GM12878 (cell line): ENCODE results near the gene PDGFD.

Experiments
- CTCF ChIP-seq, 3 experiments: IDR thresholded peaks in 2 of 3; conservative IDR thresholded peaks in 1 of 3; 2 replicates each; pipeline ENCODE4 v1.5.1; 2011; ENCODE audit warnings: low read depth in 3 of 3, low read length in 3 of 3, mild to moderate bottlenecking in 3 of 3, control low read depth in 2 of 3, moderate library complexity in 2 of 3, inconsistent platforms in 1 of 3, mixed read lengths in 1 of 3; ENCODE audit not compliant: control insufficient read depth in 2 of 3, insufficient read depth in 1 of 3; ENCODE audit errors: extremely low read depth in 1 of 3
- EP300 ChIP-seq, 2 experiments: fragments of 150-350 bp in 1 of 2; IDR thresholded peaks; 2 replicates each; pipeline ENCODE4 v1.6.1; 2011 to 2012; ENCODE audit warnings: low read depth in 2 of 2, low read length in 2 of 2, borderline replicate concordance in 1 of 2, improper control_type of control experiment in 1 of 2, inconsistent platforms in 1 of 2; ENCODE audit not compliant: control insufficient read depth in 1 of 2
- EZH2 ChIP-seq: IDR thresholded peaks from 2 replicates; pipeline ENCODE4 v1.6.1; 2012; ENCODE audit warnings: low read depth, mild to moderate bottlenecking, control low read depth, inconsistent platforms, low read length, borderline replicate concordance; ENCODE audit not compliant: control insufficient read depth
- IKZF2 ChIP-seq, 2 experiments: fragments of 450-650 bp; IDR thresholded peaks; 2 replicates each; pipeline ENCODE4 v1.6.1; 2017; ENCODE audit warnings: mild to moderate bottlenecking in 2 of 2, moderate library complexity in 2 of 2
- MEF2A ChIP-seq: IDR thresholded peaks from 2 replicates; pipeline ENCODE4 v1.6.1; 2011; ENCODE audit warnings: low read depth, mild to moderate bottlenecking, low read length, moderate library complexity; ENCODE audit not compliant: insufficient read depth
- NFXL1 ChIP-seq: fragments of 450-650 bp; IDR thresholded peaks from 2 replicates; pipeline ENCODE4 v1.6.1; 2017; ENCODE audit warnings: antibody characterized with exemption, mild to moderate bottlenecking, borderline replicate concordance
- POLR2A ChIP-seq: IDR thresholded peaks from 2 replicates; pipeline ENCODE4 v1.6.1; 2011; ENCODE audit warnings: low read depth, mild to moderate bottlenecking, low read length
- POLR2AphosphoS5 ChIP-seq: IDR thresholded peaks from 2 replicates; pipeline ENCODE4 v1.6.1; 2011; ENCODE audit warnings: mild to moderate bottlenecking, low read length, inconsistent platforms
- SP1 ChIP-seq: IDR thresholded peaks from one replicate; pipeline ENCODE4 v1.6.1; 2011; ENCODE audit warnings: low read depth, low read length
- SRF ChIP-seq, 2 experiments: IDR thresholded peaks; 2 replicates each; pipeline ENCODE4 v1.6.1; 2011; ENCODE audit warnings: low read depth in 2 of 2, low read length in 2 of 2, mild to moderate bottlenecking in 1 of 2, moderate library complexity in 1 of 2
- TARDBP ChIP-seq: IDR thresholded peaks from 2 replicates; pipeline ENCODE4 v1.6.1; 2016; ENCODE audit warnings: borderline replicate concordance

- no peak for TF ChIP-seq EP300 (IDR thresholded peaks at IDR 0.05; ENCODE audit: borderline replicate concordance in 1 of 2, control insufficient read depth in 1 of 2, low read depth in 2 of 2, low read length in 2 of 2)
- no peak for TF ChIP-seq IKZF2 (IDR thresholded peaks at IDR 0.05)
- no peak for TF ChIP-seq EZH2
- no peak for TF ChIP-seq NFXL1
- TF ChIP-seq MEF2A, result no peak
- TF ChIP-seq TARDBP, result no peak
- no peak for TF ChIP-seq CTCF (IDR thresholded peaks at IDR 0.05 in 2 of 3, conservative IDR thresholded peaks at IDR 0.05 in 1 of 3; ENCODE audit: control insufficient read depth in 2 of 3, extremely low read depth in 1 of 3, insufficient read depth in 1 of 3, low read depth in 3 of 3, low read length in 3 of 3)
- no peak for TF ChIP-seq POLR2AphosphoS5
- no peak for TF ChIP-seq SRF (IDR thresholded peaks at IDR 0.05; ENCODE audit: low read depth in 2 of 2, low read length in 2 of 2)
- no peak for TF ChIP-seq POLR2A
- no peak for TF ChIP-seq SP1
These were observed 77.3 kb downstream of the PDGFD start for GRCh38 chr11:104086621-104087020.
